COLO668 (cell line): ENCODE measurements around the gene CTBP2.

Experiments
- DNase-seq: peaks from one replicate; lab custom pipeline; 2025; ENCODE audit not compliant: unreplicated experiment; lab: John Stamatoyannopoulos, UW

The CTBP2 gene

GRCh38 chr10:125159932-125160855 lies at the start of gene CTBP2:
TSS of gene CTBP2 (minus strand) at chr10:125160563.
- DNase-seq, result peak; percentile 54

GRCh38 chr10:125209591-125210355 lies 49.4 kb upstream of the CTBP2 start:
- no peak for DNase-seq

- DNase-seq, result no peak
Measured at GRCh38 chr10:125208854-125209565, 48.6 kb upstream of the CTBP2 start.

- no peak for DNase-seq
Measured at GRCh38 chr10:125206623-125207022, 46.3 kb upstream of the CTBP2 start.

GRCh38 chr10:125205431-125205830 lies 45.1 kb upstream of the CTBP2 start:
- no peak for DNase-seq

GRCh38 chr10:125204400-125204799 lies 44.0 kb upstream of the CTBP2 start:
- DNase-seq, result no peak

GRCh38 chr10:125203186-125203800 lies 42.9 kb upstream of the CTBP2 start:
- no peak for DNase-seq

GRCh38 chr10:125201791-125202622 lies 41.6 kb upstream of the CTBP2 start:
- no peak for DNase-seq

GRCh38 chr10:125201108-125201524 lies 40.8 kb upstream of the CTBP2 start:
- no peak for DNase-seq

GRCh38 chr10:125200396-125200795 lies 40.0 kb upstream of the CTBP2 start:
- DNase-seq, result no peak

GRCh38 chr10:125199270-125199669 lies 38.9 kb upstream of the CTBP2 start:
- no peak for DNase-seq

GRCh38 chr10:125194814-125195213 lies 34.5 kb upstream of the CTBP2 start:
- no peak for DNase-seq

- DNase-seq, result no peak
Measured at GRCh38 chr10:125193306-125193877, 33.0 kb upstream of the CTBP2 start.

- DNase-seq, result no peak
Measured at GRCh38 chr10:125192620-125193019, 32.3 kb upstream of the CTBP2 start.

GRCh38 chr10:125192005-125192404 lies 31.6 kb upstream of the CTBP2 start:
- no peak for DNase-seq

- no peak for DNase-seq
Measured at GRCh38 chr10:125190946-125191345, 30.6 kb upstream of the CTBP2 start.

- DNase-seq, result no peak
Measured at GRCh38 chr10:125190414-125190813, 30.1 kb upstream of the CTBP2 start.

GRCh38 chr10:125189162-125189561 lies 28.8 kb upstream of the CTBP2 start:
- DNase-seq, result no peak

- DNase-seq, result no peak
Measured at GRCh38 chr10:125187238-125188194, 27.2 kb upstream of the CTBP2 start.
